Measurements from ENCODE around the gene PTPRN2. TPM values are rescaled to one million over a fixed set of nuclear protein-coding genes. Genes with fewer than 3 reads are reported as not detected.

Gene PTPRN2
- total RNA-seq, 1 donor from 2014 or later, result 2.4 TPM

GRCh38 chr7:157770716-157771320, 816.8 kb downstream of the PTPRN2 start:
- no peak for DNase-seq (ENCODE audit: low read depth in 2 of 2)

- no peak for DNase-seq (ENCODE audit: low read depth in 2 of 2)
Measured at GRCh38 chr7:157769526-157770215, 818.0 kb downstream of the PTPRN2 start.

DNA sequence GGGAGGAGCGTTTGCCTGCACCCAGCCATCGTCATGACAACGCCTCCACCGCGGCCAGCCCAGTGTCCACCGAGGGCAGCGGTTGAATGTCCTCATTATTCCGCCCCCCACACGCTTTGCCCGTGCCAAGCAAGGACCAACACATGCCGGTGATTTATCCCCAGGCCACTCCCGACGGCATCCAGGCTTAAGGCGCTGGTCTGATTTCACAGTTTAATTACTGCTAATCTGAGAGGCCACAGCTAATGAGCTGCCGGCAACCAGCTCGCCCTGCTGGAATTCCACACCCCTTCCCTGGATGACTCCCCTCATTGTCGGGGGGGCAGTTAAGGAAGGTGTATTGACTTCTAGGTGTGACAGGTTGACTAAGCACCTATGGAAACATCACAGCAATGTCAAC, 818.5 kb downstream of the PTPRN2 start:
- DNase-seq (ENCODE audit: low read depth in 2 of 2), result no peak

DNA sequence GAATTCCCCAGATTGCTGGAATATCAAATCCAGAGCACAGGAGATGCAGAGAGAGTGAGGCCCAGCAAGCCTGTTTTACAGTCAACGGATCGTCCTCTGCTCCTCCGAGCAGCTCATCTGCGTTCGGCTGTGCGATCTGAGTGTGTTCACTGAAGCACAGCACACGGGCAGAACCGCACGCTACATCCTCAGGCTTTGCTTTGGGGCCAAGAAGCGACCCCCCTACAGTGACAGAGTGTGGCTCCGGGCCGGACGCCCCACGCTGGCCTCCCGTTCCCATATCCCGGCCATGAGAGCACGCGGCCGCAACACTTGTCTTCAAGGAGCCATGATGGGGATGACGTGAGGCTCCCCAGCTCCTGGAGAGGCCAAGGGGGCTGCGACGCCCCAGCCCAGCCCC, 819.4 kb downstream of the PTPRN2 start:
- no peak for DNase-seq (ENCODE audit: low read depth in 2 of 2)

- DNase-seq (ENCODE audit: low read depth in 2 of 2), result no peak
Measured at GRCh38 chr7:157767506-157768197, 820.0 kb downstream of the PTPRN2 start.

DNA sequence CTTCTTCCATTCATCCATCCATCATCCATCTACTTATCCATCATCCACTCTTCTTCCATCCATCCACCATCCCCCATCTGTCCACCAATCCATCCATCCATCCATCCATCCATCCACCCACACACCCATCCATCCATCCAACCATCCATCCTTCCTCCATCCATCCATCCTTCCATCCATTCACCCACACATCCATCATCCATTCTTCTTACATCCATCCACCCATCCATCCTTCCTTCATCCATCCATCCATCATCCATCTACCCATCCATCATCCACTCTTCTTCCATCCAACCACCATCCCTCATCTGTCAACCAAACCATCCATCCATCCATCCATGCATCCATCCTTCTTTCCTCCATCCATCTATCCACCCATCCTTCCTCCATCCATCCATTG, 821.5 kb downstream of the PTPRN2 start:
- no peak for DNase-seq (ENCODE audit: low read depth in 2 of 2)

DNA sequence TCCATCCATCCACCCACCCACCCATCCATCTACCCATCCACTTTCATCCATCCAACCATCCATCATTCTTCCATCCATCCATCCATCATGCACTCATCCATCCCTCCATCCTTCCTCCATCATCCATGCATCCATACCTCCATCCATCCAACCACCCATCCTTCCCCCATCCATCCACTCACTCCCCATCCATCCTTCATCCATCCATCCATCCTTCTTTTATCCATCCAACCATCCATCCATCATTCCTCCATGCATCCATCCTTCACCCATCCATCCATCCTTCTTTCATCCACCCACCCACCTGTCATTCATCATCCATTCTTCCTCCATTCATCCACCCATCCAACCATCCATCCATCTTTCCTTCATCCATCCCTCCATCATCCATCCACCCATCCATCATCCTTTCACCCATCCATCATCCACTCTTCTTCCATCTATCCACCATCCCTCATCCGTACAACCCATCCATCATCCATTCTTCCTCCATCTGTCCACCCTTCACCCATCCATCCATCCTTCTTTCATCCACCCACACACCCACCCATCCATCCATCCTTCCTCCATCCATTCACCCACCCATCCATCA, 822.6 kb downstream of the PTPRN2 start:
- DNase-seq (ENCODE audit: low read depth in 2 of 2), result no peak

DNA sequence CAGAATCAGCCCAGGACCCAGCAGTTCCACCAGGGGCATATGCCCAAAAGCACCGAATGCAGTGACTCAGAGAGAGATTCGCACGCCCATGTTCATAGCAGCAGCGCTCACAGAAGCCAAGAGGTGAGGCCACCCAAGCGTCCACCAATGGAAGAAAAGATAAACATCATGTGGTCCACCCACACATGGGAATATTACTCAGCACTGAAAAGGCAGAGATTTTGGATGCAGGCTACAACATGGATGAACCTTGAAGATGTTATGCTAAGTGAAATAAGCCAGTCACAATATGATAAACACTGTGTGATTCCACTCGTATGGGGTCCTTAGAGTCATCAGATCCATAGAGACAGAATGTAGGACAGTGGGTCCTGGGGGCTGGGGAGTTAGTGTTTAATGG, 823.4 kb downstream of the PTPRN2 start:
- DNase-seq (ENCODE audit: low read depth in 2 of 2), result no peak

DNA sequence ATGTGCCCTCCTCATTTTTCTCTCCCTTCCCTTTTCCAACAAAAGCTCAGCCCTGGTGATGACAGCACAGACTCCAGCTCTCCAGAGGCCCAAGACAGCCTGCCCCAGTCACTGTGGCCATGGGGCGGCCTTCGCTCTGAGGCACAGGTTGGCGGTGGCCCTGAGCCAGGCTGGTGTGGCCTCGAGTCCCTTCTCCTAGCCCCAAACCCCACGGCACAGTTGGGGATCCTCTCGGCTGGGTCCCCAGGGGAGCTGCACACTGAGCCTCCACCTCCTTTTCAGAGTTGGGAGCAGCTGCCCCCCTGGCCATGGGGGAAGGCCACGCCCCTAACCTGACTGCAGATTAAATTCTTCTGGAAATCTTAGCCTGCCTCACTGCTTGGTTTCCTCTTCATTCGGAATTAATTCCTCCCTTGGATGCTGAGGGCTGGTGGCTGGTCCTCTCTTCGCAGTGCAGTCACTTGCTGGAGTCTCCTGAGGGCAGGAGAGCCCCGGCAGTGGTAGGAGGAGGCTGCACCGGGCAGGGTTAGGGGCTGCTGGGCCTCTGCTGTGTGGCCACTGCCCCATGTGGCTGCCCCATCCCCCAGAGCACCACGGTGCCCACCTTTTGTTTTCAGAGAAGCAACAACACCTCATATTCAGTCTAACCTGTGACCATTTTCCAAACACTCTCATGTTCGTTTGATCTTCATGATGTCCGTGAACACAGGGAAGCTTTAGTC, 824.2 kb downstream of the PTPRN2 start:
- DNase-seq (ENCODE audit: low read depth in 2 of 2), result no peak

GRCh38 chr7:157762824-157763223, 824.8 kb downstream of the PTPRN2 start:
- no peak for DNase-seq (ENCODE audit: low read depth in 2 of 2)

DNA sequence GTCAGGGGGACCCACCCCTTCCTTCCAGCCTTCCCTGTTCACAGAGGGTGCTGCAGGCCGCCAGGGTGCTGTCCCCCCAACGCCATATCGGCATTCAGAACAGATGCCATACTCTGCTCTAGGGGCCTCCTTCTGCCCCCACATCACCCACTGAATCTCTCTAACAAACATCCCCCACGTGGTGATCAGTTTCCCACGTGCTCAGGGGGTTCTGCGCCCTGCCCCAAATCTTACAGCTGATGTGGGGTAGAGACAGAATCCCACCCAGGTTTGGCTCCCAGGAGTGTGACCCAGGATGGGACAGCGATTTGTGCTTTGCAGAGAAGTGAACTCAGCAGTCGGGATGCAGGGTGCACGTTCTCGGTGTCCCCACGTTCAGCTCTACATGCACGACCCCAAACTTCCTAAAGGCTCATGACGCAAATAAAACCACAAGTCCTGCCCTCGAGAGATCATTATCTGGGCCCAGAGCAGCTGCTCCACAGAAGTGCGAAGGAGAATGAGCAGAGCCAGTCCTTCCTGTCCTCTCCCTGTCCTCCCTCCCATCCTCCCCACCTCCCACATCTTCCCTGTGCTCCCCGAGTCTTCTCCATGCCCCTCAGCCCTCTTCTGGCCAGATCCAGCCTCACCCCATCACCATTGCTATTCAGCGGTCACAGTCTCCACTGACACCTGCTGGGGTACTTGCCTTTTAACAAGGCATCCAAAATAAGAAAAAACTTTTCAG, 827.5 kb downstream of the PTPRN2 start:
- DNase-seq (ENCODE audit: low read depth in 2 of 2), result no peak

- DNase-seq (ENCODE audit: low read depth in 2 of 2), result no peak
Measured at GRCh38 chr7:157759246-157759805, 828.3 kb downstream of the PTPRN2 start.

GRCh38 chr7:157758468-157759245, 829.0 kb downstream of the PTPRN2 start:
- DNase-seq (ENCODE audit: low read depth in 2 of 2), result no peak

DNA sequence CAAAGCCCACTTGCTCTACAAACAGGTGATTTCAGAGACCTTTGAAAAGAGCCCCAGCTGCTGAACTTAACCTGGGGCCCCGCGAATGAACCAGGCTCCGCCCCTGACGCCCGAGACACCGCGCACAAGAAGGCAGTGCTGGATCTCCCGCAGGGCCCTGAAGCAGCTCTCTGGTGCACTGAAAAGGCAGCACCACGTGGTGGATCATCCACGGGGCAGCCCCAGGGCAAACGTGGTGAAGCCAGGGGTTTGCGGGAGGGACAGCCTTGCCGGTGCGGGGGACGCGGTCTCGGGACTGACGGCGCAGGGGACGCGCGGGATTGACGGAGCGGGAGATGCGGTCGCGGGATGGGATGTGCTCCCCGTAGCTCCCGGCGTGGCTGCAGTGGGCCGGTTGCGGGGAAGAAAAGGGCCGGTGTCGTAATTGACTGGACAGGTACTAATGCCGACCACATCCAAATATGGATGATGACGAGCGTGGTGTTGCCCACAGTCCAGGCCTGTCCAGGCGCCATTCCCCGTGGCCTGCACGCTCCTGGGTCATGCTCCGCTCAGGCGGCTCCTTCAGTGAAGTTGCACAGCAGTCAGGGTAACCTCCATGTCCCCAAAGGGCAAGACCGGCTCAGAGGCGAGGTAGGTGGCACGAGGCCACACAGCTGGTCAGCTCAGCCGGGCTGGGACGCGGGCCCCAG, 829.7 kb downstream of the PTPRN2 start:
- DNase-seq (ENCODE audit: low read depth in 2 of 2), result no peak

- DNase-seq (ENCODE audit: low read depth in 2 of 2), result no peak
Measured at GRCh38 chr7:157757211-157757610, 830.4 kb downstream of the PTPRN2 start.

- no peak for DNase-seq (ENCODE audit: low read depth in 2 of 2)
Measured at GRCh38 chr7:157755741-157756140, 831.9 kb downstream of the PTPRN2 start.

DNA sequence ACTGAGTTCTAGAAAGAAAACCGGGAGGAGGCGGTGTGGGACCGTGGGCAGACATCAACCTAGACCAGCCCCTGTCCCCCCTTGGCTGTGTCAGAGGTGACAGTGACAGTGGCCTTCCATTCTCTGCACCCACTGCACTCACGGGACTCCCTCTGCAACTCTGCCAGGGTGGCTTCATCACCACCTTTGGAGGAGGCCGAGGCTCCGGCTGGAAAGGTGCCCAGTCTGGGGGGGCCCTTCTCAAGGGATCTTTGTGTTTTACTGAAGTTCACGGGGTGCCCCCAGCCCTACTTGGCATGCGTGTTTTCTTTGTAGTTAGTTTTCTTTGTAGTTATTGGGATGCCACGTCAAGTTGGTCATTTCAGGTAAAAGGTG, 833.2 kb downstream of the PTPRN2 start:
- DNase-seq (ENCODE audit: low read depth in 2 of 2), result no peak

- no peak for DNase-seq (ENCODE audit: low read depth in 2 of 2)
Measured at GRCh38 chr7:157753713-157754415, 833.8 kb downstream of the PTPRN2 start.

- DNase-seq (ENCODE audit: low read depth in 2 of 2), result no peak
Measured at GRCh38 chr7:157752832-157753291, 834.8 kb downstream of the PTPRN2 start.
